Urinary bladder (tissue), 4 donors: Measurements from ENCODE around the gene SERPING1. TPM values are rescaled to one million over a fixed set of nuclear protein-coding genes. Genes with fewer than 3 reads are reported as not detected.

Source experiments
- DNase-seq: peaks from one replicate; pipeline ENCODE4 v3.0.0-alpha.2; 2015; ENCODE audit errors: extremely low spot score
- H3K27ac ChIP-seq: one replicate; pipeline ENCODE4 v1.5.1; 2013; ENCODE audit warnings: low read depth, mild to moderate bottlenecking, moderate library complexity
- H3K36me3 ChIP-seq: one replicate; pipeline ENCODE4 v1.6.1; 2013; ENCODE audit warnings: mild to moderate bottlenecking, moderate library complexity; ENCODE audit not compliant: insufficient read depth
- H3K4me1 ChIP-seq: one replicate; pipeline ENCODE4 v1.6.1; 2013; ENCODE audit warnings: mild to moderate bottlenecking, moderate library complexity; ENCODE audit not compliant: insufficient read depth
- H3K4me3 ChIP-seq: one replicate; pipeline ENCODE4 v1.5.1; 2013; ENCODE audit warnings: low read depth, low read length
- WGBS: extraction: QIAGEN DNeasy Blood & Tissue Kit; methylation state at CpG from one replicate; pipeline ENCODE4 v1.1.7; 2013; 5-methylcytosine and 5-hydroxymethylcytosine counted together
- polyA plus RNA-seq: library from polyadenylated mRNA; stranded (reverse); fragments of 200-250 nt; gene quantifications from one replicate; pipeline ENCODE4 v1.2.3, GENCODE V29; 2013
- small RNA-seq: library from RNA; depleted of rRNA; stranded (forward); fragments of <200 nt; gene quantifications from one replicate; pipeline ENCODE3, GENCODE V24; 2014
- total RNA-seq: library from RNA; depleted of rRNA; stranded (reverse); fragments of >200 nt; gene quantifications from one replicate; pipeline ENCODE4 v1.2.3, GENCODE V29; 2014
- donor health status: healthy with polysubstance abuse.
- donor health status: healthy.

The SERPING1 gene
- total and polyA plus RNA-seq, 2 donors, result 53.6 to 806 TPM

DNA sequence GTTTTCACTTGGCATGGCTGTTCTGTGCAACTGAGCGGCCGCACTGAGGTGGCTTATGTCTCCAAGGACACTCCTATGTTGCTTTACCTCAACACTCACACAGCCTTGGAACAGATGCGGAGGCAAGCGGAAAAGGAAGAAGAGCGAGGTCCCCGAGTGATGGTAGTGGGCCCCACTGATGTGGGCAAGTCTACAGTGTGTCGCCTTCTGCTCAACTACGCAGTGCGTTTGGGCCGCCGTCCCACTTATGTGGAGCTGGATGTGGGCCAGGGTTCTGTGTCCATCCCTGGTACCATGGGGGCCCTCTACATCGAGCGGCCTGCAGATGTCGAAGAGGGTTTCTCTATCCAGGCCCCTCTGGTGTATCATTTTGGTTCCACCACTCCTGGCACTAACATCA lies 62.2 kb downstream of the SERPING1 start:
- no peak for DNase-seq

DNA sequence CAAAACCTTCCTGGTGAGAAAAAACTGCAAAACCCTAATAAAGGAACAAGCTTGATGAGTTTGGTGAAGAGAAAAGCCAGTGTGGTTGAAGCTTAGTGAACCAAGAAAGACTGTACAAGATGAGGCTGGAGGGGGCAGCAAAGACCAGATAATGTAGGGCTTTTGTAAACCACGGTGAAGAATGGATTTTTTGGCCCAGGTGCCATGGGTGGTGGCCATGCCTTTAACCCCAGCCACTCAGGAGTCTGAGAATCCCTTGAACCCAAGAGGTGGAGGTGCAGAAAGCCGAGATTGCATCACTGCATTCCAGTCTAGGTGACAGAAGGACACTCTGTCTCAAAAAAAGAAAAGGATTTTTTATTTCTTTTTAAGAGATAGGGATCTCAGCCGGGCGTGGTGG lies 65.4 kb downstream of the SERPING1 start:
- no peak overlapping the region for H3K27ac ChIP-seq
- no peak overlapping the region for H3K4me3 ChIP-seq
- WGBS, result 64% methylated on average over 4 of the region's 4 CpGs
- no peaks in the 10 kb centered on the region for H3K4me1 ChIP-seq
- H3K36me3 ChIP-seq, result peaks cover 8% of the 10 kb centered on the region
- DNase-seq, result no peak

More for the DNA sequence above, 62.2 kb downstream of the SERPING1 start:
- Histone ChIP-seq H3K4me3 (no peak overlapping the region), H3K4me1 (no peaks in the 10 kb centered on the region), H3K36me3 (peaks cover 8% of the 10 kb centered on the region), H3K27ac (no peak overlapping the region)
- 96% methylated on average over 14 of the region's 14 CpGs for WGBS

- H3K4me3 ChIP-seq, result no peak overlapping the region
- WGBS, result 85% methylated on average over 9 of the region's 9 CpGs
- DNase-seq, result no peak
- no peak overlapping the region for H3K27ac ChIP-seq
- H3K36me3 ChIP-seq, result peaks cover 8% of the 10 kb centered on the region
- no peaks in the 10 kb centered on the region for H3K4me1 ChIP-seq
Observed at GRCh38 chr11:57663975-57664374, 66.5 kb downstream of the SERPING1 start.

Small RNA genes within 50 kb of the gene (small RNA-seq; reads per million reads assigned to genes)
- gene MIR130A, result 861 reads per million, percentile 99 among the genes with 10 or more reads in this experiment

Other genes starting within 250 kb of the SERPING1 start
- gene PRG3, start 216.5 kb upstream of the SERPING1 start, total RNA-seq, result not detected
- gene PRG3, start 216.5 kb upstream of the SERPING1 start, polyA plus RNA-seq, result not detected
- 0.42 TPM for gene PRG2, start 207.0 kb upstream of the SERPING1 start, total RNA-seq
- gene PRG2, start 207.0 kb upstream of the SERPING1 start, polyA plus RNA-seq, result not detected
- 27.3 TPM for gene SLC43A3, start 170.6 kb upstream of the SERPING1 start, total RNA-seq
- 39.7 TPM for gene SLC43A3, start 170.6 kb upstream of the SERPING1 start, polyA plus RNA-seq
- 0.58 TPM for gene RTN4RL2, start 137.2 kb upstream of the SERPING1 start, total RNA-seq
- 1.4 TPM for gene RTN4RL2, start 137.2 kb upstream of the SERPING1 start, polyA plus RNA-seq
- 16.8 TPM for gene SLC43A1, start 82.0 kb upstream of the SERPING1 start, total RNA-seq
- gene SLC43A1, start 82.0 kb upstream of the SERPING1 start, polyA plus RNA-seq, result 33.0 TPM
- 14.3 TPM for gene TIMM10, start 66.9 kb upstream of the SERPING1 start, total RNA-seq
- gene TIMM10, start 66.9 kb upstream of the SERPING1 start, polyA plus RNA-seq, result 40.7 TPM
- gene SMTNL1, start 60.1 kb upstream of the SERPING1 start, total RNA-seq, result 0.16 TPM
- not detected for gene SMTNL1, start 60.1 kb upstream of the SERPING1 start, polyA plus RNA-seq
- gene UBE2L6, start 30.0 kb upstream of the SERPING1 start, total RNA-seq, result 25.6 TPM
- 76.8 TPM for gene UBE2L6, start 30.0 kb upstream of the SERPING1 start, polyA plus RNA-seq
- 1.7 TPM for gene YPEL4, start 52.2 kb downstream of the SERPING1 start, total RNA-seq
- 3.5 TPM for gene YPEL4, start 52.2 kb downstream of the SERPING1 start, polyA plus RNA-seq
- gene CLP1, start 60.1 kb downstream of the SERPING1 start, total RNA-seq, result 14.1 TPM
- 12.7 TPM for gene CLP1, start 60.1 kb downstream of the SERPING1 start, polyA plus RNA-seq
- 29.9 TPM for gene ZDHHC5, start 70.4 kb downstream of the SERPING1 start, total RNA-seq
- 36.4 TPM for gene ZDHHC5, start 70.4 kb downstream of the SERPING1 start, polyA plus RNA-seq
- 13.4 TPM for gene MED19, start 114.5 kb downstream of the SERPING1 start, total RNA-seq
- gene MED19, start 114.5 kb downstream of the SERPING1 start, polyA plus RNA-seq, result 15.3 TPM
- gene TMX2, start 114.9 kb downstream of the SERPING1 start, total RNA-seq, result 52.0 TPM
- 68.9 TPM for gene TMX2, start 114.9 kb downstream of the SERPING1 start, polyA plus RNA-seq
- 46.4 TPM for gene SELENOH, start 143.8 kb downstream of the SERPING1 start, total RNA-seq
- 119 TPM for gene SELENOH, start 143.8 kb downstream of the SERPING1 start, polyA plus RNA-seq
- not detected for gene BTBD18, start 154.1 kb downstream of the SERPING1 start, total RNA-seq
- gene BTBD18, start 154.1 kb downstream of the SERPING1 start, polyA plus RNA-seq, result not detected
- 176 TPM for gene CTNND1, start 164.1 kb downstream of the SERPING1 start, total RNA-seq
- gene CTNND1, start 164.1 kb downstream of the SERPING1 start, polyA plus RNA-seq, result 72.8 TPM